HEK293 (cell line): ENCODE data around the gene LGALS7.
A peak's percentile ranks its signal among the peaks of the same experiment; 100 is the strongest.

Source experiments
- BCL11A ChIP-seq: fragments of 450-650 bp; formaldehyde crosslinking; IDR thresholded peaks from 2 replicates; pipeline ENCODE4 v1.5.1; 2016; ENCODE audit warnings: low read depth, missing biosample characterization, missing genetic modification characterization
- EGR2 ChIP-seq: fragments of 450-650 bp; formaldehyde crosslinking; IDR thresholded peaks from 2 replicates; pipeline ENCODE4 v1.5.1; 2016; ENCODE audit warnings: low read depth, missing biosample characterization, missing genetic modification characterization
- GLIS1 ChIP-seq: fragments of 450-650 bp; formaldehyde crosslinking; IDR thresholded peaks from 2 replicates; pipeline ENCODE4 v1.5.1; 2016; ENCODE audit warnings: missing biosample characterization, missing genetic modification characterization
- HOXD13 ChIP-seq: sonication (generic); formaldehyde crosslinking; IDR thresholded peaks from 2 replicates; pipeline ENCODE4 v1.8.0; 2022; ENCODE audit warnings: missing genetic modification reagents, borderline replicate concordance
- KLF1 ChIP-seq: fragments of 450-650 bp; formaldehyde crosslinking; IDR thresholded peaks from 2 replicates; pipeline ENCODE4 v1.5.1; 2016; ENCODE audit warnings: missing biosample characterization, missing genetic modification characterization
- KLF9 ChIP-seq: fragments of 450-650 bp; formaldehyde crosslinking; IDR thresholded peaks from 2 replicates; pipeline ENCODE4 v1.5.1; 2016; ENCODE audit warnings: missing biosample characterization, missing genetic modification characterization, low read depth
- MZF1 ChIP-seq: fragments of 450-650 bp; formaldehyde crosslinking; IDR thresholded peaks from 2 replicates; pipeline ENCODE4 v1.5.1; 2017; ENCODE audit warnings: missing biosample characterization, missing genetic modification characterization, borderline replicate concordance
- PATZ1 ChIP-seq: fragments of 450-650 bp; formaldehyde crosslinking; IDR thresholded peaks from 2 replicates; pipeline ENCODE4 v1.5.1; 2016; ENCODE audit warnings: missing biosample characterization, missing genetic modification characterization
- SCRT2 ChIP-seq: fragments of 450-650 bp; formaldehyde crosslinking; IDR thresholded peaks from 2 replicates; pipeline ENCODE4 v1.5.1; 2016; ENCODE audit warnings: missing biosample characterization, missing genetic modification characterization
- SETDB1 ChIP-seq: IDR thresholded peaks from one replicate; pipeline ENCODE4 v1.6.1; 2017; ENCODE audit warnings: mild to moderate bottlenecking, low read length, moderate library complexity, mixed read lengths; ENCODE audit not compliant: insufficient read length
- ZBTB1 ChIP-seq: fragments of 450-650 bp; formaldehyde crosslinking; IDR thresholded peaks from 2 replicates; pipeline ENCODE4 v1.5.1; 2016; ENCODE audit warnings: missing biosample characterization, missing genetic modification characterization
- ZBTB48 ChIP-seq: fragments of 450-650 bp; formaldehyde crosslinking; IDR thresholded peaks from 2 replicates; pipeline ENCODE4 v1.5.1; 2016; ENCODE audit warnings: missing biosample characterization, missing genetic modification characterization
- ZEB2 ChIP-seq: fragments of 450-650 bp; formaldehyde crosslinking; IDR thresholded peaks from 2 replicates; pipeline ENCODE4 v1.5.1; 2016; ENCODE audit warnings: missing biosample characterization, missing genetic modification characterization
- ZNF2 ChIP-seq: fragments of 450-650 bp; formaldehyde crosslinking; IDR thresholded peaks from 2 replicates; pipeline ENCODE4 v1.5.1; 2016; ENCODE audit warnings: missing biosample characterization, missing genetic modification characterization
- ZNF214 ChIP-seq: fragments of 450-650 bp; formaldehyde crosslinking; IDR thresholded peaks from 2 replicates; pipeline ENCODE4 v1.5.1; 2017; ENCODE audit warnings: missing biosample characterization, mild to moderate bottlenecking, missing genetic modification characterization, borderline replicate concordance
- ZNF366 ChIP-seq: fragments of 450-650 bp; formaldehyde crosslinking; conservative IDR thresholded peaks from 2 replicates; pipeline ENCODE4 v1.5.1; 2016; ENCODE audit warnings: missing biosample characterization, missing genetic modification characterization
- ZNF518A ChIP-seq: fragments of 450-650 bp; formaldehyde crosslinking; conservative IDR thresholded peaks from 2 replicates; pipeline ENCODE4 v1.5.1; 2016; ENCODE audit warnings: low read depth, missing biosample characterization, missing genetic modification characterization
- ZNF596 ChIP-seq: fragments of 450-650 bp; IDR thresholded peaks from 2 replicates; pipeline ENCODE4 v1.5.0; 2018; ENCODE audit warnings: missing biosample characterization, mild to moderate bottlenecking, missing genetic modification characterization, moderate library complexity
- ZNF623 ChIP-seq: fragments of 450-650 bp; formaldehyde crosslinking; IDR thresholded peaks from 2 replicates; pipeline ENCODE4 v1.5.1; 2016; ENCODE audit warnings: missing biosample characterization, missing genetic modification characterization
- ZNF629 ChIP-seq: fragments of 450-650 bp; formaldehyde crosslinking; IDR thresholded peaks from 2 replicates; pipeline ENCODE4 v1.5.1; 2017; ENCODE audit warnings: missing biosample characterization, missing genetic modification characterization
- ZNF654 ChIP-seq: fragments of 450-650 bp; formaldehyde crosslinking; IDR thresholded peaks from 2 replicates; pipeline ENCODE4 v1.5.1; 2016; ENCODE audit warnings: low read depth, missing biosample characterization, missing genetic modification characterization
- ZNF658 ChIP-seq: fragments of 450-650 bp; formaldehyde crosslinking; IDR thresholded peaks from 2 replicates; pipeline ENCODE4; 2016; ENCODE audit warnings: missing biosample characterization, missing genetic modification characterization
- ZNF660 ChIP-seq: fragments of 450-650 bp; IDR thresholded peaks from 2 replicates; pipeline ENCODE4 v1.5.1; 2018; ENCODE audit warnings: missing biosample characterization, mild to moderate bottlenecking, missing genetic modification characterization
- ZNF664 ChIP-seq: fragments of 450-650 bp; formaldehyde crosslinking; IDR thresholded peaks from 2 replicates; pipeline ENCODE4 v1.5.1; 2016; ENCODE audit warnings: missing biosample characterization, missing genetic modification characterization
- ZNF704 ChIP-seq: fragments of 450-650 bp; formaldehyde crosslinking; IDR thresholded peaks from 2 replicates; pipeline ENCODE4 v1.5.1; 2016; ENCODE audit warnings: missing biosample characterization, missing genetic modification characterization
- TF ChIP-seq, protein P1 (sequence below): fragments of 450-650 bp; formaldehyde crosslinking; IDR thresholded peaks from 2 replicates; pipeline ENCODE4 v1.5.1; 2016; ENCODE audit warnings: missing biosample characterization, missing genetic modification characterization
- TF ChIP-seq, protein P2 (sequence below): fragments of 450-650 bp; formaldehyde crosslinking; IDR thresholded peaks from 2 replicates; pipeline ENCODE4 v1.5.1; 2016; ENCODE audit warnings: missing biosample characterization, missing genetic modification characterization

LGALS7 gene

DNA sequence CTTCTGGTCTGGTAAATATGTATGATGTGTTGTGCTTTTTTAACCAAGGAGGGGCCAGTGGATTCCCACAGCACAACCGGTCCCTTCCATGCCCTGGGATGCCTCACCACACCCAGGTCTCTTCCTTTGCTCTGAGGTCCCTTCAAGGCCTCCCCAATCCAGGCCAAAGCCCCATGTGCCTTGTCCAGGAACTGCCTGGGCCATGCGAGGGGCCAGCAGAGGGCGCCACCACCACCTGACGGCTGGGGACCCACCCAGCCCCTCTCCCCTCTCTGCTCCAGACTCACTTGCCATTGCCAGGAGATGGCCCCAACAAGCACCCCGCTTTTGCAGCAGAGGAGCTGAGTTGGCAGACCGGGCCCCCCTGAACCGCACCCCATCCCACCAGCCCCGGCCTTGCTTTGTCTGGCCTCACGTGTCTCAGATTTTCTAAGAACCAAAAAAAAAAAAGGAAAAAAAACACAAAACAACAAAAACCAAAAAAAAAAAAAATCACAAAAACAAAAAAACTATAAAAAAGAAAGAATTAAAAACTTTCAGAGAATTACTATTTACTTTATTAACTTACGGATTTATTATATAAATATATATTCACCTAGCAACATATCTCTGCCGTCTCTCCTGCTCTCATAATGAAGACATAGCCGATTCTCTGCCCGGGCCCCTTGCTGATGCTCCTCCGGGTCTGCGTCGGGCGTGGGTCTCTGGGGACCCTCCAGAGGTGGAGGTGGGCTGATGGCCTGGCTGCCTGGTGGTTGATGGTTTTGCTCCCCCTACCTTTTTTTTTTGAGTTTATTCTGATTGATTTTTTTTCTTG lies 43.5 kb downstream of the LGALS7 start (continued):
- peak; percentile 21; the same call in 1 of the 2 replicates for TF ChIP-seq ZEB2
- TF ChIP-seq ZBTB1 (tag by site-specific recombination), result no peak
- TF ChIP-seq KLF9 (tag by site-specific recombination), result peak; percentile 43; the same call in 1 of the 2 replicates
- no peak for TF ChIP-seq ZNF366 (tag by site-specific recombination)
- TF ChIP-seq ZNF2 (tag by site-specific recombination), result peak; percentile 42; the same call in 1 of the 2 replicates
- TF ChIP-seq MZF1 (tag by site-specific recombination), result no peak
- peak; percentile 42 for TF ChIP-seq GLIS1 (tag by site-specific recombination)
- TF ChIP-seq PATZ1 (tag by site-specific recombination), result peak; percentile 91
- peak; percentile 64 for TF ChIP-seq KLF1 (tag by site-specific recombination)
- 0 out of 2 replicates have a peak, but pooled peaks have one; percentile 34 for TF ChIP-seq ZNF596
- no peak for TF ChIP-seq ZNF518A (tag by site-specific recombination)
- TF ChIP-seq BCL11A (tag by site-specific recombination), result no peak
- no peak for TF ChIP-seq HOXD13 (CRISPR knock-in tag)
- peak; percentile 72 for TF ChIP-seq ZBTB48 (tag by site-specific recombination)
- no peak for TF ChIP-seq ZNF658 (tag by site-specific recombination)
- TF ChIP-seq SETDB1, result no peak
- peak; percentile 44; the same call in 1 of the 2 replicates for TF ChIP-seq ZNF629 (tag by site-specific recombination)
- peak; percentile 32; the same call in 1 of the 2 replicates for TF ChIP-seq SCRT2 (tag by site-specific recombination)
- no peak for TF ChIP-seq ZNF664 (tag by site-specific recombination)
- TF ChIP-seq ZNF623, result 0 out of 2 replicates have a peak, but pooled peaks have one; percentile 6
- peak; percentile 56 for TF ChIP-seq ZNF654
- peak; percentile 64; the same call in 1 of the 2 replicates for TF ChIP-seq ZNF660 (tag by site-specific recombination)
- TF ChIP-seq, protein P1, sequence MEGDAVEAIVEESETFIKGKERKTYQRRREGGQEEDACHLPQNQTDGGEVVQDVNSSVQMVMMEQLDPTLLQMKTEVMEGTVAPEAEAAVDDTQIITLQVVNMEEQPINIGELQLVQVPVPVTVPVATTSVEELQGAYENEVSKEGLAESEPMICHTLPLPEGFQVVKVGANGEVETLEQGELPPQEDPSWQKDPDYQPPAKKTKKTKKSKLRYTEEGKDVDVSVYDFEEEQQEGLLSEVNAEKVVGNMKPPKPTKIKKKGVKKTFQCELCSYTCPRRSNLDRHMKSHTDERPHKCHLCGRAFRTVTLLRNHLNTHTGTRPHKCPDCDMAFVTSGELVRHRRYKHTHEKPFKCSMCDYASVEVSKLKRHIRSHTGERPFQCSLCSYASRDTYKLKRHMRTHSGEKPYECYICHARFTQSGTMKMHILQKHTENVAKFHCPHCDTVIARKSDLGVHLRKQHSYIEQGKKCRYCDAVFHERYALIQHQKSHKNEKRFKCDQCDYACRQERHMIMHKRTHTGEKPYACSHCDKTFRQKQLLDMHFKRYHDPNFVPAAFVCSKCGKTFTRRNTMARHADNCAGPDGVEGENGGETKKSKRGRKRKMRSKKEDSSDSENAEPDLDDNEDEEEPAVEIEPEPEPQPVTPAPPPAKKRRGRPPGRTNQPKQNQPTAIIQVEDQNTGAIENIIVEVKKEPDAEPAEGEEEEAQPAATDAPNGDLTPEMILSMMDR (tag by site-specific recombination), result peak; percentile 95
- TF ChIP-seq ZNF704, result no peak
- TF ChIP-seq, protein P2, sequence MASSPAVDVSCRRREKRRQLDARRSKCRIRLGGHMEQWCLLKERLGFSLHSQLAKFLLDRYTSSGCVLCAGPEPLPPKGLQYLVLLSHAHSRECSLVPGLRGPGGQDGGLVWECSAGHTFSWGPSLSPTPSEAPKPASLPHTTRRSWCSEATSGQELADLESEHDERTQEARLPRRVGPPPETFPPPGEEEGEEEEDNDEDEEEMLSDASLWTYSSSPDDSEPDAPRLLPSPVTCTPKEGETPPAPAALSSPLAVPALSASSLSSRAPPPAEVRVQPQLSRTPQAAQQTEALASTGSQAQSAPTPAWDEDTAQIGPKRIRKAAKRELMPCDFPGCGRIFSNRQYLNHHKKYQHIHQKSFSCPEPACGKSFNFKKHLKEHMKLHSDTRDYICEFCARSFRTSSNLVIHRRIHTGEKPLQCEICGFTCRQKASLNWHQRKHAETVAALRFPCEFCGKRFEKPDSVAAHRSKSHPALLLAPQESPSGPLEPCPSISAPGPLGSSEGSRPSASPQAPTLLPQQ (tag by site-specific recombination), result peak; percentile 93
- no peak for TF ChIP-seq ZNF214 (tag by site-specific recombination)
- no peak for TF ChIP-seq EGR2
